Activated CD4-positive, alpha-beta T cell treated with anti-CD3 and anti-CD28 coated beads, Interleukin-2, amount 10 ng/mL, durations not matched to agents 7 days and 5 days (primary cell): ENCODE results near the gene MAPRE2. TPM values are rescaled to one million over a fixed set of nuclear protein-coding genes. Genes with fewer than 3 reads are reported as not detected.
"Not testable (repeated sequence)": the region's sequence is repeated elsewhere in the genome, so short reads cannot be mapped to it uniquely, and the experiment has no call there.

ENCODE experiments used
- CTCF ChIA-PET: fragments of 350-600 bp; sonication (Branson Sonifier 250); formaldehyde crosslinking; loops from one replicate; lab custom pipeline; 2021; ENCODE audit warnings: antibody characterized with exemption; lab: Charles Lee
- POLR2A ChIA-PET: fragments of 350-600 bp; sonication (Branson Sonifier 250); formaldehyde crosslinking; loops from one replicate; lab custom pipeline; 2021; ENCODE audit warnings: antibody characterized with exemption; lab: Charles Lee
- DNase-seq: peaks from one replicate; pipeline ENCODE4 v3.0.0-alpha.2; 2020
- H3K27ac Mint-ChIP-seq: one replicate; pipeline ENCODE4 v1.8.0; 2021; ENCODE audit warnings: mild to moderate bottlenecking, moderate library complexity, mixed read lengths
- H3K27me3 Mint-ChIP-seq: one replicate; pipeline ENCODE4 v1.8.0; 2021; ENCODE audit warnings: mixed read lengths
- H3K36me3 Mint-ChIP-seq: one replicate; pipeline ENCODE4 v1.8.0; 2021; ENCODE audit warnings: low read depth, mixed read lengths
- H3K4me1 Mint-ChIP-seq: one replicate; pipeline ENCODE4 v1.8.0; 2021; ENCODE audit warnings: mixed read lengths
- H3K4me3 Mint-ChIP-seq: one replicate; pipeline ENCODE4 v1.8.0; 2021; ENCODE audit warnings: mild to moderate bottlenecking, moderate library complexity, mixed read lengths
- H3K9me3 Mint-ChIP-seq: one replicate; pipeline ENCODE4 v1.8.0; 2021; ENCODE audit warnings: mixed read lengths
- total RNA-seq, 2 experiments: library from RNA; stranded (reverse); gene quantifications; one replicate each; pipeline ENCODE4 v1.2.3, GENCODE V29; 2021

Gene MAPRE2
- total RNA-seq, 2 experiments from 2014 or later: 48.6 to 61.9 TPM

- H3K27me3 Mint-ChIP-seq: no peaks in the 10 kb centered on the region
- peaks cover 31% of the 10 kb centered on the region for H3K36me3 Mint-ChIP-seq
- ChIA-PET CTCF (interaction anchor here (1.0 to 2.5 kb wide), 3 partner anchors 12 to 111 kb away, joined by 3 to 9 read pairs (median 4); no protein-coding TSS in a partner anchor), POLR2A (no interaction called here)
- H3K4me1 Mint-ChIP-seq: peaks cover 11% of the 10 kb centered on the region
- no peak for DNase-seq
- no peaks in the 10 kb centered on the region for H3K9me3 Mint-ChIP-seq
- H3K4me3 Mint-ChIP-seq: no peak overlapping the region
- H3K27ac Mint-ChIP-seq: no peak overlapping the region
Observed at GRCh38 chr18:35138773-35139172, 97.6 kb downstream of the MAPRE2 start.

- H3K36me3 Mint-ChIP-seq: peaks cover 30% of the 10 kb centered on the region
- H3K27me3 Mint-ChIP-seq: no peaks in the 10 kb centered on the region
- DNase-seq: no peak
- no peak overlapping the region for H3K4me3 Mint-ChIP-seq
- ChIA-PET POLR2A (no interaction called here), CTCF (interaction anchor here (0.6 to 1.0 kb wide), 3 partner anchors 19 to 112 kb away, joined by 3 read pairs; no protein-coding TSS in a partner anchor)
- no peaks in the 10 kb centered on the region for H3K9me3 Mint-ChIP-seq
- peaks cover 11% of the 10 kb centered on the region for H3K4me1 Mint-ChIP-seq
- no peak overlapping the region for H3K27ac Mint-ChIP-seq
Observed at GRCh38 chr18:35139517-35139916, 98.3 kb downstream of the MAPRE2 start.

GRCh38 chr18:35141077-35141476 is 99.9 kb downstream of the MAPRE2 start:
- ChIA-PET POLR2A (no interaction called here), CTCF (interaction anchor here (1.1 kb wide), 1 partner anchor 15 kb away, joined by 3 read pairs; no protein-coding TSS in a partner anchor)
- Mint-ChIP-seq H3K4me3 (no peak overlapping the region), H3K36me3 (peaks cover 24% of the 10 kb centered on the region), H3K4me1 (peaks cover 11% of the 10 kb centered on the region), H3K27ac (no peak overlapping the region), H3K27me3 (no peaks in the 10 kb centered on the region), H3K9me3 (no peaks in the 10 kb centered on the region)
- no peak for DNase-seq

- Mint-ChIP-seq H3K27me3 (no peaks in the 10 kb centered on the region), H3K4me3 (no peak overlapping the region), H3K36me3 (peaks cover 24% of the 10 kb centered on the region), H3K27ac (no peak overlapping the region), H3K4me1 (peaks cover 11% of the 10 kb centered on the region), H3K9me3 (peaks cover 2% of the 10 kb centered on the region)
- DNase-seq: no peak
- CTCF ChIA-PET: interaction anchor here (1.0 to 1.1 kb wide), 2 partner anchors 15 to 287 kb away, joined by 3 to 4 read pairs; no protein-coding TSS in a partner anchor
- POLR2A ChIA-PET: interaction anchor here (0.6 kb wide), 1 partner anchor 1764 kb away, joined by 3 read pairs; no protein-coding TSS in a partner anchor
Observed at GRCh38 chr18:35141567-35142274, 100.5 kb downstream of the MAPRE2 start.

DNA sequence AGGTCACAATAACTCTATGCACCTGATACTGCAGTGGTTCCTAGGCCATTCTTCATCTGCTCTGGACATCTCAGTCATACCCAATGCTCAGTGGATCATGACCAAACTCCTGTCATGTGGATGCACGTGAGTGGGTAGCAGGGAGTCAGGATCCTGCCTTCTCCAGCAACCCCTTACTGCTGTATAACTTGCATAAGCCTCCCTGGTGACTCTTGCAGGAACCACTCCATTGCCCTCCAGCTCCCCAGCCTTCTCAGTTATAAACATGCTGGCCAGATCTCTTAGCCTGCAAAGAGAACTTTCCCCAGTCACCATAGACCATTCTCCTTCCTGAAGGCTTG is 101.0 kb downstream of the MAPRE2 start:
- Mint-ChIP-seq H3K27me3 (no peaks in the 10 kb centered on the region), H3K4me3 (no peak overlapping the region), H3K4me1 (peaks cover 11% of the 10 kb centered on the region), H3K27ac (no peak overlapping the region), H3K9me3 (peaks cover 2% of the 10 kb centered on the region), H3K36me3 (peaks cover 24% of the 10 kb centered on the region)
- ChIA-PET POLR2A (no interaction called here), CTCF (interaction anchor here (1.0 to 1.1 kb wide), 2 partner anchors 16 to 286 kb away, joined by 3 to 4 read pairs; no protein-coding TSS in a partner anchor)
- DNase-seq: no peak

DNA sequence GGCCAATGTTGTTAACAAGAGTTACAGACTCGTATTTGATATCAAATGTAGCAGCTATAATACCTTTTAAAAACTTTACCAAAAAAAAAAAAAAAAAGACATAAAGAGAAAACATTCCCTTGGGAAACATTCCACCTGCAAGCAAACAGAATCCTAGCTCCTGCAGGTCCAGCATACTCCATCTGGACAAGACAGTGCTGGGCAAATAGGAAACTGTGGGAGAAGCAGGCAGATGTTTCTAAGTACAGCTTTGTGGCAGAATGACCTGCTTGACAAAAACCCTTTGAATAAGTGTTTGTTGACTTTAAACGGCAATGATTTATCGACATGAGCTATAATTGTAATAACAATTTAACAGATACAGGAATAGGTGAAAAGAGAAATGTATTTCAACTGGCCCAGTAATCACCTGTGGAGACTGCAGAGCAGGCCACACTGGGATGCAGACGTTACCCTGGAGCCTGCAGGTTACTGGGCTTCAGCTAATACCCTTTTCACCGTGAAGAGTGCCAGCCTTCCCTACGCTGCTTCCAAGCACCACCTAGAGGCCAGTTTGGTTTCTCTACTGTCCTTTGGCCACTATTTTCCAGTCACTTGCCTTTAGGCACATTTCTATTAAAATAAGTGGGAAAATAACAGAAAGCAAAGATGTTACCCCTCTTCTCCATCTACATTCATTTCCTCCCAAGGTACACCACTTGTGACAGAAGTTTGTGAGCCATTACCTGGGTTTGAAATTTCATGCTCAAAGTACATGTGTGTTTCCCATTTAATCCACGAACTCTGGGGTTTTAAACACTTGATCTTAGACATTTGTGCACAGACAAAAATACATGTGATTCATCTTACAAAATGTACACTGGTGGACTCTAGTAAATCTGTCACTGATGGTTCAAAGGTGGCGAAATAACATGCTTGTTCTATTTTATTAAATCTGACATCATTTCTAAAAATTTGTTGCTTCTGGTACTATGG is 102.7 kb downstream of the MAPRE2 start:
- Mint-ChIP-seq H3K4me3 (no peak overlapping the region), H3K27ac (no peak overlapping the region), H3K9me3 (peaks cover 8% of the 10 kb centered on the region), H3K27me3 (no peaks in the 10 kb centered on the region), H3K36me3 (peaks cover 31% of the 10 kb centered on the region), H3K4me1 (peaks cover 11% of the 10 kb centered on the region)
- peak; percentile 38 for DNase-seq
- CTCF ChIA-PET: interaction anchor here (0.6 to 1.3 kb wide), 8 partner anchors 19 to 163 kb away, joined by 3 to 7 read pairs (median 3); no protein-coding TSS in a partner anchor
- POLR2A ChIA-PET: no interaction called here

DNA sequence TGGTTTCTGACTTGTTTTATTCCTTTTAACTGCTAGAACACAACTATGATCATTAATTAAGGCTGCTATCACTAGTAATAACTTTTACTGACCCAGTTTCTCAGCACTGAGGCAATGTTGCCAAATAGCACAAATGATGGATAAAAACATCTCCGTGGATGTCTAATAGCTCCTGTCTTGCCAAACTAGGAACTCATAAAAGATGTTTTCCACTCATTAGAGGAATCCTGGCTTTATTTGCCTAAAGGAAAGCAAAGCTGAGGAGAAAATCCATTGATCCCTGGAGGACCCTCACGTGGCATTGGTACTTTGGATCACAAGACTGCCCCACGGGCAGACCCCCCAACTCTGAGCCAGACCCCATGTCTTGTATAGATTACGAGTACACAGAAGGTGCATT is 103.5 kb downstream of the MAPRE2 start:
- Mint-ChIP-seq H3K4me3 (no peak overlapping the region), H3K9me3 (peaks cover 14% of the 10 kb centered on the region), H3K27ac (no peak overlapping the region), H3K27me3 (no peaks in the 10 kb centered on the region), H3K4me1 (peaks cover 11% of the 10 kb centered on the region), H3K36me3 (peaks cover 36% of the 10 kb centered on the region)
- ChIA-PET POLR2A (no interaction called here), CTCF (no interaction called here)
- no peak for DNase-seq

DNA sequence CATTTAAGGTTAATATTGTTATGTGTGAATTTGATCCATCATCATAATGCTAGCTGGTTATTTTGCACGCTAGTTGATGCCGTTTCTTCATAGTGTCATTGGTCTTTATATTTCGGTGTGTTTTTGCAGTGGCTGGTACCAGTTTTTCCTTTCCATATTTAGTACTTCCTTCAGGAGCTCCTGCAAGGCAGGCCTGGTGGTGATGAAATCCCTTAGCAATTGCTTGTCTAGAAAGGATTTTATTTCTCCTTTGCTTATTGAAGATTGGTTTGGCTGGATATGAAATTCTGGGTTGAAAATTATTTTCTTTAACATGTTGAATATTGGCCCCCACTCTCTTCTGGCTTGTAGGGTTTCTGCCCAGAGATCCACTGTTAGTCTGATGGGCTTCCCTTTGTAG is 109.0 kb downstream of the MAPRE2 start:
- CTCF ChIA-PET, POLR2A ChIA-PET: not testable (repeated sequence)
- H3K9me3 Mint-ChIP-seq: peaks cover 16% of the 10 kb centered on the region

DNA sequence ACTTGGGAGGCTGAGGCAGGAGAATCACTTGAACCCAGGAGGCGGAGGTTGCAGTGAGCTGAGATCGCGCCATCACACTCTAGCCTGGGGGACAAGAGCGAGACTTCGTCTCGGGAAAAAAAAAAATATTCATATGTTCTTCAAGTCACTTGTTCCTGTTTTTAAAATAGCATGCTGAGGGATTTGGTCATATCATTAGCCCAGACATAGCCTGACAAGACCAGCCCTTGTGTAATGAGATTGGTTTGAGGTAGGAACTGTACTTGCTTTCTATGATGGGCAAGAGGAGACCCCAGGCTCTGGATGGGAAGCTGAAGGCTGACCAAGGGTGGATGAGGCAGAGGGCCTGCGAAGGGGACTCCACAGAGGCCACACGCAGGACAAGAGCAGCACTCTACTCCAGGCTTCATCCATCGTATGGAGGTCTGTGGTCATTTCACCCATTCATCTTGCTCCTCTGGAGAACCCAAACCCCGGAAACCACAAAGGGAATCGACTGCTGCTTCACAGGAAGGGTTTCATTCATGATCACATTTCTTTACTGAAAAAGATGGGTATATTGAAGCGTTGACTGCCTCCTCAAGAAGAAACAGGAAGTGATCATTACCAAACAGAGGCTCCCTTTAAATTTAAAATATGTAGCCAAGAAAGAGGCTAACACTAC is 112.5 kb downstream of the MAPRE2 start:
- Mint-ChIP-seq H3K36me3 (peaks cover 16% of the 10 kb centered on the region), H3K4me3 (no peak overlapping the region), H3K27me3 (no peaks in the 10 kb centered on the region), H3K27ac (no peak overlapping the region), H3K4me1 (peaks cover 25% of the 10 kb centered on the region), H3K9me3 (peaks cover 14% of the 10 kb centered on the region)
- POLR2A ChIA-PET: no interaction called here
- DNase-seq: no peak
- CTCF ChIA-PET: interaction anchor here (1.0 to 1.2 kb wide), 3 partner anchors 8 to 50 kb away, joined by 3 to 4 read pairs (median 3); no protein-coding TSS in a partner anchor

More for the DNA sequence above, 109.0 kb downstream of the MAPRE2 start:
- DNase-seq, H3K4me3 Mint-ChIP-seq, H3K27ac Mint-ChIP-seq, H3K27me3 Mint-ChIP-seq: not testable (repeated sequence)
- Mint-ChIP-seq H3K4me1 (peaks cover 15% of the 10 kb centered on the region), H3K36me3 (peaks cover 27% of the 10 kb centered on the region)

DNA sequence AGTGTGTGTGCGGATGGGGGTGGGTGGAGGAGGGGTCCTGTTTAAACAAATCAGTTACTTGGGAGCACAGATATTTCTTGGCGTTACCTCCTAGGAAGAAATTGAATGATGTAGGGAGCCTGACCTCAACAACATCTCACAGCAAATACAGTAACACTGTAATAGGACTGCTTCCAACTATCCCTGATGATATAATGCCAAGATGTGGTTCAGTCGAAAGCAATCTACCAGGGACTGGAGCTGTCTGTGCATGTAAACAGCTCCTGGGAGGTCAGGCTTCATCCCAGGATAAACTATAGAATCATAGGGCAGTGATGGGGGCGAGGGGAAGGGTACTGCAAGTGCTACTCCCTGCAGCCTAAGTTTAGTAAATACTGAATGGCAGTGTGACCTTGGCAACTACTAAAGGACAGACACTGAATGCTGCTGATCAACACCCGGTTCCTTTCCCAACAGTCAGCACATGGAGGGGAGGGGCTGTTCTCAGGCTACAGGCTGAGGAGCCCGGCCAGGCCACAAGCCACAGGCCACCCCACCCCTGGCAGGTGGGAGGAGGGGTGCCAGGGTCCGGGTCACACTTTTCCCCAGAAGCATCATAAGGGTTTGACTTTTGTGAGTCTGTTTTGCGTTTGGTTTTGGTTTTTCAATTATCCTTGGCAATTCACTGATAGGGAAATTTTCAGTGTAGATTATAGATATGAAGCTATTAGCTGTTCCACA is 114.3 kb downstream of the MAPRE2 start:
- Mint-ChIP-seq H3K27ac (no peak overlapping the region), H3K4me3 (no peak overlapping the region), H3K9me3 (peaks cover 6% of the 10 kb centered on the region), H3K4me1 (peaks cover 37% of the 10 kb centered on the region), H3K36me3 (peaks cover 4% of the 10 kb centered on the region), H3K27me3 (no peaks in the 10 kb centered on the region)
- ChIA-PET CTCF (no interaction called here), POLR2A (no interaction called here)
- DNase-seq: no peak

DNA sequence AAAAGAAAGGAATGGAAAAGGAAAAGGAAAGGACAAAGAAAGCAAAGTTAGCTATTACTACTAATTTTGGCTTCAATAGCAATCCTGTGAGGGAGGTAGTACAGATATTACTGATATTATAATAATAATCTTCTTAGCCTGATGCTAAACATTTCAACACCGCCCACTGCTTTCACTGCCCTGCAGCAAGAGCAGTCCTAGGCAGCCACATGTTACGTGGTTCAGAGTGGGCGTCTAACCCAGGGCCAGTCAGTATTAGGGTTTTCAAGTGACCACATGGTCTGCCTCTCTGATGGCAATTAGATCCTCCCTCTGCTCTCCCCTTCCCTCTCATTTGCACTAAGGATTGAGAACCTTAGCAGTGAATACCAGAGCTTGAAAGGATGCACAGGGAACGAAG is 116.0 kb downstream of the MAPRE2 start:
- Mint-ChIP-seq H3K27me3 (no peaks in the 10 kb centered on the region), H3K36me3 (peaks cover 1% of the 10 kb centered on the region)
- CTCF ChIA-PET: interaction anchor here (0.6 to 1.0 kb wide), 2 partner anchors 19 to 291 kb away, joined by 4 read pairs; no protein-coding TSS in a partner anchor

More for the DNA sequence above, 116.0 kb downstream of the MAPRE2 start:
- Mint-ChIP-seq H3K27ac (no peak overlapping the region), H3K9me3 (peaks cover 5% of the 10 kb centered on the region), H3K4me1 (peaks cover 37% of the 10 kb centered on the region), H3K4me3 (no peak overlapping the region)
- DNase-seq: no peak
- POLR2A ChIA-PET: no interaction called here
